Ramos (cell line): ENCODE data around the gene QDPR.
"Not testable (repeated sequence)": the region's sequence is repeated elsewhere in the genome, so short reads cannot be mapped to it uniquely, and the experiment has no call there.

Experiments
- in situ Hi-C: fragments of 300-500 bp; cut with MboI; formaldehyde crosslinking; loops from one replicate; pipeline ENCODE4 v1.14.3; 2022; ENCODE audit warnings: low sequenced_read_pairs; ENCODE audit not compliant: unreplicated experiment

Gene QDPR

GRCh38 chr4:17511950-17512795, at the start of gene QDPR:
TSS of gene QDPR (minus strand) at chr4:17512090. CDS start at chr4:17512054, 36 bp downstream.
- in situ Hi-C loops = no loop called here

DNA sequence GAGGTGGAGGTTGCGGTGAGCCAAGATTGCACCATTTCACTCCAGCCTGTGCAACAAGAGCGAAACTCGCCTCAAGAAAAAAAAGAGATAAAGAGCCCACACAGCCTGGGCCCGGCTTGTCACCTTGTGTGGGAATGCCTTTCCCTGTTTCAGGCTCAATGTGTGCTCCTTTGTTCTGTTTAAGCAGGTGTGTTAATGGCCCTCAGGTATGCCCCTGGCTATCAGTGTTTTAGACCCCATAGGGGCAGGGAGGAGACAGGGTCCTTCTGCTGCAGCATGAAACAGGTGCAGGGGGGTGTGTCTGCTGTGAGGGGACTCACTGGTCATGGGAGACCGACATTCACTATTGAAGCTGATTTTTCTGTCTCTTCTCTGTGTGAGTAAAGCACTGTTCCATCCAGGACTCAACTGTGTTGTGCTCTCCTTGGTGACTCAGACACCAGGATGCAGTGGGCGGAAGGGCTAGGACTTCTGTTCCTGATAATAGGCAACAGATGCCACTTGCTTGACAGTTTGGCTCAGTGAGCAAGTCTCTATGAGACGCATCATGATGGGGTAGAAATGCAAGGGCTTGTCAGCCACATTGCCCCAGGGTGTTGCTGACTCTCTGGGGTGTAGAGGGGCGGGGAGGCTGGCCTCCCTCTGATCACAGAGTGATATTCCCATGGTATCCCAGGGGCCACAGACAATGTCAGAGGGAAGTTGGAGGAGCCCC, 49.5 kb upstream of the QDPR start:
- in situ Hi-C loops = loop anchor here (25.0 kb wide), 1 partner anchor 451 kb away; the partner anchor contains the start of gene LCORL

DNA sequence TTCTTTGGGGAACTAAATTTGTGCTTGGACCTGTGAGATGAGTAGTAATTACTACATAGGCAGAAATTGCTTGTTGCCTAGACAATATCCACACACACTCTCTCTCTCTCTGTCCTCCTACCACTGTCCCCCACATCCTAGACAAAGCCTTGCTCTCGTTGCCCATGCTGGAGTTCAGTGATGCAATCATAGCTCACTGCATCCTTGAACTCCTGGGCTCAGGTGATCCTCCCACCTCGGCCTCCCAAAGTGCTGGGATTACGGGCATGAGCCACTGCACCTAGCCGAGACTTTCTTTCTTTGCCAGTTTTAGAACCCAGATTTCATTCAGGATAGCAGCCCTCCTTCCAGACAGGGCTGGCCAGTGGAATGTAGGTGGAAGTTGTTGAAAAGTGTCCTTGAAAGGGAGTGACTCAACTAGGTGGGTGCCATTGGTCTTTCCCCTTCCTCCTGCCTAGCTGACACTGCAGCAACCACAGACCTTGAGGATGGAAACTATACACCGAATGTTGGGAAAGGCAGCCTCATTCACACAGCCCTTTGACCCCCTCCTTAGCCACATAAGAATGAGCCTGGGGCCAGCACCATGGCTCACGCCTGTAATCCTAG, 48.3 kb upstream of the QDPR start:
- in situ Hi-C loops = loop anchor here (25.0 kb wide), 1 partner anchor 452 kb away; the partner anchor contains the start of gene LCORL

DNA sequence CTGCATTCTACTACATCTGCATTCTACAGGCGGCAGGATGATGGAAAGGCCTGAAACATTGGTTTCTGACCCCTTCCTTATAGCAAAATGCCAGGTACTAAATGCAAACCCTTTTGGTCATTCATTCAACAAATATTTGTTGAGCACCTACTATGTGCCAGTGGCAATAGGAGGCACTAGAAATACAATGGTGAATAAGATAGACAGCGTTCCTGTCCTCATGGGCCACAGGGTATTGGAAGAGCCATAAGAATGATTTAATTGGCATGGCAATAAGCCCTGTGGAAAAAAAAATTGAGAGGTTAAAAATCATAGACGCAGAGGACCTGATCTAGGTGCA, 47.8 kb upstream of the QDPR start:
- in situ Hi-C loops = loop anchor here (10.0 to 25.0 kb wide), 2 partner anchors 245 to 453 kb away; partner anchors contain the start of gene LCORL

GRCh38 chr4:17558941-17559708, 47.2 kb upstream of the QDPR start:
- in situ Hi-C loops = loop anchor here (10.0 to 25.0 kb wide), 2 partner anchors 246 to 453 kb away; partner anchors contain the start of gene LCORL

DNA sequence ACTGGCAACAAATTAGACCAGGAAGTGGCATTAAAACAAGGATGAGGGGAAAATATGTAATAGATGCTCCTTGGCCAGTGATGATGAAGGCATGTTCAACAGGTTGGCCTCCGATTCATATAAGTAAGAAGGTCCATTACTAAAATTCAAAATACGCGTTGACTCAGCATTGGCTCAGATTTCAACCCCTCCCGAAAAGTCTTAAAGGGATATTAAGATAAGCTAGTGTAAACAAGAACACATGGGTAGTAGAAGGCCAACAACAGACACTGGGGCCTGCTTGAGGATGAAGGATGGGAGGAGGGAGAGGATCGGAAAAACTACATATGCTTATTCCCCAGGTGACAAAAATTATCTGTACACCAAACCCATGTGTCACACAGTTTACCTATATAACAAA, 46.0 kb upstream of the QDPR start:
- in situ Hi-C loops = loop anchor here (10.0 to 25.0 kb wide), 2 partner anchors 247 to 454 kb away; partner anchors contain the start of gene LCORL

GRCh38 chr4:17556498-17556897, 44.6 kb upstream of the QDPR start:
- in situ Hi-C loops = loop anchor here (10.0 to 25.0 kb wide), 2 partner anchors 248 to 456 kb away; partner anchors contain the start of gene LCORL

GRCh38 chr4:17554568-17554967, 42.7 kb upstream of the QDPR start:
- in situ Hi-C loops = loop anchor here (10.0 to 25.0 kb wide), 2 partner anchors 250 to 458 kb away; partner anchors contain the start of gene LCORL

DNA sequence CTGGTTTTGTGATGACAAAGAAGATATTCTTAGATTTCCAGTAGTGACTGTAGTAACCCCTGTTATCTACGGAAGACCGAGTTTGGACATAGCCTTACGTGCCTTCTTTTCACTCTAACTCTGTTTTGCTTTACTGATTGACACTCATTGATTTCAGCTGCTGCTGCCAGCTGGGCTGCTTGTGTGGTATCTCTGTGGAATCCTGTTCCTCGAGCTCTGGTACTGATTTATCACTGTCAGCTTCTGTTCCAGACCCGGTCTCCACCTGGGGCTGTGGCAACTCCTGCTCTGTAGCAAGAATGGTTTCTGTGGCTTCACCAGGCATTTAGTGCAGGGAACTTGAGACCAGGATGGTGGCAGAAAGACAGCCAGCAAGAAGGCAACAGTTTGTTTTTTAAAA, 40.5 kb upstream of the QDPR start:
- in situ Hi-C loops = loop anchor here (10.0 to 25.0 kb wide), 2 partner anchors 252 to 460 kb away; partner anchors contain the start of gene LCORL

- in situ Hi-C loops = loop anchor here (10.0 to 25.0 kb wide), 2 partner anchors 254 to 462 kb away; partner anchors contain the start of gene LCORL
Observed at GRCh38 chr4:17550549-17550948, 38.7 kb upstream of the QDPR start.

- in situ Hi-C loops = loop anchor here (5.0 to 10.0 kb wide), 2 partner anchors 91 to 1048 kb away; no protein-coding TSS in a partner anchor
Observed at GRCh38 chr4:17546678-17547077, 34.8 kb upstream of the QDPR start.

GRCh38 chr4:17546222-17546621, 34.3 kb upstream of the QDPR start:
- in situ Hi-C loops = loop anchor here (5.0 to 10.0 kb wide), 2 partner anchors 91 to 1049 kb away; no protein-coding TSS in a partner anchor

- in situ Hi-C loops = loop anchor here (5.0 to 10.0 kb wide), 2 partner anchors 92 to 1049 kb away; no protein-coding TSS in a partner anchor
Observed at GRCh38 chr4:17545374-17546140, 33.7 kb upstream of the QDPR start.

- in situ Hi-C loops = loop anchor here (5.0 to 10.0 kb wide), 2 partner anchors 92 to 1050 kb away; no protein-coding TSS in a partner anchor
Observed at GRCh38 chr4:17544831-17545234, 32.9 kb upstream of the QDPR start.

DNA sequence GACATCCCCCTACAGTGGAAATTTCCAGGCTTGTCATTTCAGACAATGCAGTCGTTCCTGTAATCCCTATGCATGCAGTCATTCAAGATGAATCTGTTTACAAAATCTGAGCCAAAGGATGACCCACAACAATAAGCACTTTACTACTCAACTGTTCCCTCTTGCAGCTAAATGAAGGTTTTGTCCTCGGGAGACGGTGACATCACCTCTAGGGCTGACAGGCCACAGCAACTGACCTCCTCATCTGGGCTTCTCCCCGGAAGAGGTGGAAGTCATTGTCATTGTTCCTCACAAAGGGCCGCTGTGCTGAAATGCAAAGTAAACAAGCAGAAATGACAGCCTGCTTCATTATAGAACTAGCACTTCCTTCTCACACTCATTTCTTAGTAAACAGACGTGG, 32.3 kb upstream of the QDPR start:
- in situ Hi-C loops = loop anchor here (10.0 kb wide), 1 partner anchor 1051 kb away; no protein-coding TSS in a partner anchor

- in situ Hi-C loops = not testable (repeated sequence)
Observed at GRCh38 chr4:17537060-17537459, 25.2 kb upstream of the QDPR start.

- in situ Hi-C loops = no loop called here
Observed at GRCh38 chr4:17535906-17536305, 24.0 kb upstream of the QDPR start.

DNA sequence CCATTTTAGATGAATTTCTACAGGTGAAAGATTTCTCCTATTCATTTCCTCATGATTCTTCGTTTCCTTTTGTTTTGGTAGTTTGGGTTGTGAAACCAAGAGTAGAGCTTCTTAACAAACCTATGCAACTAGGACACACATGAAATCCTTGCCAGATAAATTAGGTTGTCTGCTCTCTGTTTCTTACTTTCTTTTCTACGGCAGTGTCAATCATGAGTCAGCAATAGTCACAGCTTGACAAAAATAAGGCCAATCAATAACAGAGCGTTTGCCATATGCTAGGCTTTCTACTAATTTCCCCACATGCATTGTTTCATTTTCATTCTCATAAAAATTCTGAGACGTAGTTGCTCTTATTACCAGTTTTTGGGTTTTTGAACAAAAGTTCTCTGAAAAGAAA, 23.4 kb upstream of the QDPR start:
- in situ Hi-C loops = no loop called here
